Mucosa of stomach (tissue), 1 donor: ENCODE measurements around the gene CYP46A1.

Experiments
- H3K27me3 ChIP-seq: one replicate; pipeline ENCODE4 v1.7.0; 2013; ENCODE audit warnings: mild to moderate bottlenecking, low read length; ENCODE audit not compliant: control insufficient read depth, insufficient read depth
- H3K36me3 ChIP-seq: one replicate; pipeline ENCODE4 v1.7.0; 2013; ENCODE audit warnings: low read length; ENCODE audit not compliant: control insufficient read depth, insufficient read depth
- H3K4me1 ChIP-seq: one replicate; pipeline ENCODE4 v1.7.0; 2013; ENCODE audit warnings: mild to moderate bottlenecking, low read length; ENCODE audit not compliant: control insufficient read depth, insufficient read depth
- H3K4me3 ChIP-seq: one replicate; pipeline ENCODE4 v1.7.0; 2013; ENCODE audit warnings: low read length
- H3K9ac ChIP-seq: one replicate; pipeline ENCODE4 v1.7.0; 2013; ENCODE audit warnings: mild to moderate bottlenecking, low read length, moderate library complexity
- H3K9me3 ChIP-seq: one replicate; pipeline ENCODE4 v1.7.0; 2013; ENCODE audit warnings: mild to moderate bottlenecking, low read length, moderate library complexity; ENCODE audit not compliant: control insufficient read depth
- donor health status: Pancreatic carcinoma.

Gene CYP46A1

GRCh38 chr14:99670361-99671234 is 13.5 kb upstream of the CYP46A1 start:
- H3K36me3 ChIP-seq = no peaks in the 10 kb centered on the region
- no peak overlapping the region for H3K9ac ChIP-seq
- H3K9me3 ChIP-seq = no peaks in the 10 kb centered on the region
- H3K4me3 ChIP-seq = no peak overlapping the region
- no peaks in the 10 kb centered on the region for H3K4me1 ChIP-seq
- H3K27me3 ChIP-seq = peaks cover 3% of the 10 kb centered on the region

- Histone ChIP-seq H3K27me3 (peaks cover 8% of the 10 kb centered on the region), H3K9me3 (no peaks in the 10 kb centered on the region), H3K36me3 (no peaks in the 10 kb centered on the region), H3K9ac (no peak overlapping the region), H3K4me3 (no peak overlapping the region), H3K4me1 (no peaks in the 10 kb centered on the region)
Observed at GRCh38 chr14:99671235-99672224, 12.6 kb upstream of the CYP46A1 start.

GRCh38 chr14:99672506-99673304 is 11.4 kb upstream of the CYP46A1 start:
- H3K4me3 ChIP-seq = no peak overlapping the region
- H3K36me3 ChIP-seq = no peaks in the 10 kb centered on the region
- H3K4me1 ChIP-seq = no peaks in the 10 kb centered on the region
- H3K9me3 ChIP-seq = no peaks in the 10 kb centered on the region
- peaks cover 8% of the 10 kb centered on the region for H3K27me3 ChIP-seq
- H3K9ac ChIP-seq = no peak overlapping the region

- Histone ChIP-seq H3K9ac (no peak overlapping the region), H3K4me3 (no peak overlapping the region), H3K9me3 (no peaks in the 10 kb centered on the region), H3K27me3 (peaks cover 8% of the 10 kb centered on the region), H3K4me1 (no peaks in the 10 kb centered on the region), H3K36me3 (no peaks in the 10 kb centered on the region)
Observed at GRCh38 chr14:99673305-99674063, 10.6 kb upstream of the CYP46A1 start.

GRCh38 chr14:99674064-99674650 is 9.9 kb upstream of the CYP46A1 start:
- no peaks in the 10 kb centered on the region for H3K36me3 ChIP-seq
- no peaks in the 10 kb centered on the region for H3K9me3 ChIP-seq
- no peak overlapping the region for H3K4me3 ChIP-seq
- H3K4me1 ChIP-seq = no peaks in the 10 kb centered on the region
- no peak overlapping the region for H3K9ac ChIP-seq
- peaks cover 8% of the 10 kb centered on the region for H3K27me3 ChIP-seq

- no peaks in the 10 kb centered on the region for H3K4me1 ChIP-seq
- peaks cover 8% of the 10 kb centered on the region for H3K27me3 ChIP-seq
- H3K4me3 ChIP-seq = no peak overlapping the region
- no peaks in the 10 kb centered on the region for H3K9me3 ChIP-seq
- H3K9ac ChIP-seq = no peak overlapping the region
- H3K36me3 ChIP-seq = no peaks in the 10 kb centered on the region
Observed at GRCh38 chr14:99674776-99675381, 9.2 kb upstream of the CYP46A1 start.

GRCh38 chr14:99675382-99675835 is 8.7 kb upstream of the CYP46A1 start:
- Histone ChIP-seq H3K9ac (no peak overlapping the region), H3K36me3 (no peaks in the 10 kb centered on the region), H3K4me1 (no peaks in the 10 kb centered on the region), H3K27me3 (peaks cover 8% of the 10 kb centered on the region), H3K4me3 (no peak overlapping the region), H3K9me3 (no peaks in the 10 kb centered on the region)

- Histone ChIP-seq H3K4me1 (no peaks in the 10 kb centered on the region), H3K4me3 (no peak overlapping the region), H3K9ac (no peak overlapping the region), H3K36me3 (no peaks in the 10 kb centered on the region), H3K27me3 (peaks cover 9% of the 10 kb centered on the region), H3K9me3 (no peaks in the 10 kb centered on the region)
Observed at GRCh38 chr14:99675951-99676350, 8.1 kb upstream of the CYP46A1 start.

- Histone ChIP-seq H3K9ac (no peak overlapping the region), H3K27me3 (peaks cover 15% of the 10 kb centered on the region), H3K9me3 (no peaks in the 10 kb centered on the region), H3K4me3 (no peak overlapping the region), H3K4me1 (no peaks in the 10 kb centered on the region), H3K36me3 (no peaks in the 10 kb centered on the region)
Observed at GRCh38 chr14:99676657-99677056, 7.4 kb upstream of the CYP46A1 start.

GRCh38 chr14:99677231-99678140 is 6.6 kb upstream of the CYP46A1 start:
- Histone ChIP-seq H3K4me3 (no peak overlapping the region), H3K27me3 (peaks cover 16% of the 10 kb centered on the region), H3K9ac (no peak overlapping the region), H3K4me1 (no peaks in the 10 kb centered on the region), H3K9me3 (no peaks in the 10 kb centered on the region), H3K36me3 (no peaks in the 10 kb centered on the region)
